ENCODE measurements around the gene ASTN2. TPM values are rescaled to one million over a fixed set of nuclear protein-coding genes. Genes with fewer than 3 reads are reported as not detected.
"Not testable (repeated sequence)": the region's sequence is repeated elsewhere in the genome, so short reads cannot be mapped to it uniquely, and the experiment has no call there.

The ASTN2 gene
- total RNA-seq, 1 experiment from 2014 or later, result 7.4 TPM

GRCh38 chr9:116844621-116845020, 570.2 kb downstream of the ASTN2 start:
- Histone ChIP-seq H3K36me3 (replicated peaks; ENCODE audit: control insufficient read depth, insufficient read depth, low read length) (no peaks in the 10 kb centered on the region), H3K27me3 (ENCODE audit: control insufficient read depth, insufficient read depth, low read length) (no peaks in the 10 kb centered on the region), H3K4me3 (ENCODE audit: insufficient read depth, low read depth, low read length) (no peak overlapping the region)
- no peak for DNase-seq

- H3K36me3 ChIP-seq (replicated peaks; ENCODE audit: control insufficient read depth, insufficient read depth, low read length), result no peaks in the 10 kb centered on the region
- DNase-seq, result no peak
- H3K27me3 ChIP-seq (ENCODE audit: control insufficient read depth, insufficient read depth, low read length), result no peaks in the 10 kb centered on the region
- H3K4me3 ChIP-seq (ENCODE audit: insufficient read depth, low read depth, low read length), result no peak overlapping the region
These were observed 570.8 kb downstream of the ASTN2 start for GRCh38 chr9:116843863-116844620.

GRCh38 chr9:116842658-116843057, 572.2 kb downstream of the ASTN2 start:
- no peaks in the 10 kb centered on the region for H3K27me3 ChIP-seq (ENCODE audit: control insufficient read depth, insufficient read depth, low read length)
- H3K4me3 ChIP-seq (ENCODE audit: insufficient read depth, low read depth, low read length), result no peak overlapping the region
- DNase-seq, result peak; percentile 85
- H3K36me3 ChIP-seq (replicated peaks; ENCODE audit: control insufficient read depth, insufficient read depth, low read length), result no peaks in the 10 kb centered on the region

GRCh38 chr9:116838468-116838867, 576.4 kb downstream of the ASTN2 start:
- not testable (repeated sequence) for H3K27me3 ChIP-seq (ENCODE audit: control insufficient read depth, insufficient read depth, low read length); DNase-seq; H3K36me3 ChIP-seq (replicated peaks; ENCODE audit: control insufficient read depth, insufficient read depth, low read length); H3K4me3 ChIP-seq (ENCODE audit: insufficient read depth, low read depth, low read length)

- Histone ChIP-seq H3K36me3 (replicated peaks; ENCODE audit: control insufficient read depth, insufficient read depth, low read length) (no peaks in the 10 kb centered on the region), H3K27me3 (ENCODE audit: control insufficient read depth, insufficient read depth, low read length) (no peaks in the 10 kb centered on the region), H3K4me3 (ENCODE audit: insufficient read depth, low read depth, low read length) (no peak overlapping the region)
- peak; percentile 40 for DNase-seq
These were observed 577.6 kb downstream of the ASTN2 start for GRCh38 chr9:116837018-116837989.

GRCh38 chr9:116830321-116830720, 584.5 kb downstream of the ASTN2 start:
- not testable (repeated sequence) for H3K27me3 ChIP-seq (ENCODE audit: control insufficient read depth, insufficient read depth, low read length); DNase-seq; H3K36me3 ChIP-seq (replicated peaks; ENCODE audit: control insufficient read depth, insufficient read depth, low read length); H3K4me3 ChIP-seq (ENCODE audit: insufficient read depth, low read depth, low read length)

GRCh38 chr9:116821633-116822229, 593.1 kb downstream of the ASTN2 start:
- no peaks in the 10 kb centered on the region for H3K27me3 ChIP-seq (ENCODE audit: control insufficient read depth, insufficient read depth, low read length)
- DNase-seq, result no peak
- no peak overlapping the region for H3K4me3 ChIP-seq (ENCODE audit: insufficient read depth, low read depth, low read length)
- no peaks in the 10 kb centered on the region for H3K36me3 ChIP-seq (replicated peaks; ENCODE audit: control insufficient read depth, insufficient read depth, low read length)

GRCh38 chr9:116819116-116819515, 595.7 kb downstream of the ASTN2 start:
- no peaks in the 10 kb centered on the region for H3K36me3 ChIP-seq (replicated peaks; ENCODE audit: control insufficient read depth, insufficient read depth, low read length)
- H3K27me3 ChIP-seq (ENCODE audit: control insufficient read depth, insufficient read depth, low read length), result no peaks in the 10 kb centered on the region
- DNase-seq, result no peak
- H3K4me3 ChIP-seq (ENCODE audit: insufficient read depth, low read depth, low read length), result no peak overlapping the region

GRCh38 chr9:116817762-116818161, 597.1 kb downstream of the ASTN2 start:
- Histone ChIP-seq H3K4me3 (ENCODE audit: insufficient read depth, low read depth, low read length) (no peak overlapping the region), H3K36me3 (replicated peaks; ENCODE audit: control insufficient read depth, insufficient read depth, low read length) (no peaks in the 10 kb centered on the region), H3K27me3 (ENCODE audit: control insufficient read depth, insufficient read depth, low read length) (no peaks in the 10 kb centered on the region)
- no peak for DNase-seq

- Histone ChIP-seq H3K4me3 (ENCODE audit: insufficient read depth, low read depth, low read length) (no peak overlapping the region), H3K36me3 (replicated peaks; ENCODE audit: control insufficient read depth, insufficient read depth, low read length) (no peaks in the 10 kb centered on the region), H3K27me3 (ENCODE audit: control insufficient read depth, insufficient read depth, low read length) (no peaks in the 10 kb centered on the region)
- no peak for DNase-seq
These were observed 598.4 kb downstream of the ASTN2 start for GRCh38 chr9:116816484-116816883.

- Histone ChIP-seq H3K4me3 (ENCODE audit: insufficient read depth, low read depth, low read length) (no peak overlapping the region), H3K27me3 (ENCODE audit: control insufficient read depth, insufficient read depth, low read length) (no peaks in the 10 kb centered on the region), H3K36me3 (replicated peaks; ENCODE audit: control insufficient read depth, insufficient read depth, low read length) (no peaks in the 10 kb centered on the region)
- no peak for DNase-seq
These were observed 599.0 kb downstream of the ASTN2 start for GRCh38 chr9:116815835-116816234.

- H3K4me3 ChIP-seq (ENCODE audit: insufficient read depth, low read depth, low read length), result no peak overlapping the region
- no peak for DNase-seq
- no peaks in the 10 kb centered on the region for H3K36me3 ChIP-seq (replicated peaks; ENCODE audit: control insufficient read depth, insufficient read depth, low read length)
- H3K27me3 ChIP-seq (ENCODE audit: control insufficient read depth, insufficient read depth, low read length), result no peaks in the 10 kb centered on the region
These were observed 601.9 kb downstream of the ASTN2 start for GRCh38 chr9:116813031-116813300.

GRCh38 chr9:116812231-116813030, 602.4 kb downstream of the ASTN2 start:
- no peaks in the 10 kb centered on the region for H3K27me3 ChIP-seq (ENCODE audit: control insufficient read depth, insufficient read depth, low read length)
- no peak overlapping the region for H3K4me3 ChIP-seq (ENCODE audit: insufficient read depth, low read depth, low read length)
- DNase-seq, result no peak
- no peaks in the 10 kb centered on the region for H3K36me3 ChIP-seq (replicated peaks; ENCODE audit: control insufficient read depth, insufficient read depth, low read length)

GRCh38 chr9:116809656-116810055, 605.2 kb downstream of the ASTN2 start:
- DNase-seq, result no peak
- Histone ChIP-seq H3K4me3 (ENCODE audit: insufficient read depth, low read depth, low read length) (no peak overlapping the region), H3K36me3 (replicated peaks; ENCODE audit: control insufficient read depth, insufficient read depth, low read length) (no peaks in the 10 kb centered on the region), H3K27me3 (ENCODE audit: control insufficient read depth, insufficient read depth, low read length) (no peaks in the 10 kb centered on the region)

Measured in H7 (cell line).